Colon (tissue), 2 donors: Measurements from ENCODE around the gene HNRNPA2B1.
"Not testable (repeated sequence)": the region's sequence is repeated elsewhere in the genome, so short reads cannot be mapped to it uniquely, and the experiment has no call there.

ENCODE experiments used
- FAIRE-seq: peaks from 2 replicates; lab custom pipeline; 2012; peaks lifted over from hg19 to GRCh38; lab: Jason Lieb, UNC
- donor health status: control.
- donor health status: control.

Gene HNRNPA2B1

DNA sequence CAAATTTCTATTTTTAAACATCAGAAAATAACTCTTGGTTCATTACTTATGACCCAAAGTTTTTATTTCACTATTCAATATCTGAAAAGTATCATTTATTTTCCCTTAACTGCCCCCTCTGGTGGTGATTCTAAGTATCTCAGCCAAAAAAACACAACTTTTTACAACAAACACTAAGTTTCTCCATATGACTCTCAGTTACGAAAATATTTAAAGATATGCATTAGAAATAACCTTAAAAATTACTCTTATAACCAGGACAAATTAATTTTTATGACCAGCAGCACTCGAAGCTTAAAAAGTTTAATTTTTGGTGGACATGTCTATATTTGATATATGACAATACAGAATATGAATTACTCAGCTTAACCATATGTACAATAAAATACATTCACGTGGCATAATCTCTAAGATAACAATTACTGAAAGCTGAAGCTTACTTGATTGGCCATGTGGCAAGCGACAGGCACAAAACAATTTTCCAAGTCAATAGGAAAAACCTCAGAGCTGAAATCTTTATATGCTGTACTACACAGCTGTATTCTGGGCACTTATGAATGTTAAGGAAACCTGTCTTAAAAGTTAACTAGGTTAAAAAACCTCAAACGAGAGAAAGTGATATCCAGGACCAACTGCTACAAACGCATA, 2.3 kb downstream of the HNRNPA2B1 start:
- FAIRE-seq: no peak

GRCh38 chr7:26197153-26198115, 3.1 kb downstream of the HNRNPA2B1 start:
- FAIRE-seq: no peak

DNA sequence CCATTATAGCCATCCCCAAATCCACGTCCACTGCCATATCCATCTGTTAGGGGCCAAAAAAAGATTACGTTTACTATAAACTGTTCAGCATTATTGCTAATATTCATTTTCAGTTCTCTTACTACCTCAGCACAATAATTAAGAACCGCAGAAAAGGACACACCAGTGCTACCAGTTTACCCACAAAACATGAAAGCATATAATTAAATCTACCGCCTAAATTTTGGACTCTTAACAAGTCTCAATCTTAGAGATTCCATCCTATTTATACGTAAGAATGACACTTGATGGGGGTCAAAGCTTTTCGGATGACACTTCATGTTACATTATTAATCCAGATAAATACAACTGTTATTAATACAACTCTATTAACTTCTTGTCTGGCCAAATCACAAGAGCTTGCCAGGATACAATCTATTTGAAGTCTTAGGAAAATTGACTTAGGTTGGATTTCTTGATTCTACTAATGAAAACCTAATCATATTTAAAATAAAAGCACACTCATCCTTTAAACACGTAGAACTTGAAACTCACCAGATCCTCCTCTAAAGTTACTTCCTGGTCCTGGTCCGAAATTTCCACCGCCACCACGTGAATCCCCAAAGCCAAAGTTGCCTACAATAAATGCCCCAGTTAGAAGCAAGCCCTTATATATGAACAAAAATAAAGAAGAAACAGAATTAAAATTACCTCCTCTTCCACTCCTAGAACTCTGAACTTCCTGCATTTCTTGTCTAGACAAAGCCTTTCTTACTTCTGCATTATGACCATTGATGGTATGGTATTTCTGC, 4.5 kb downstream of the HNRNPA2B1 start:
- FAIRE-seq: no peak

- no peak for FAIRE-seq
These were observed 5.4 kb downstream of the HNRNPA2B1 start for GRCh38 chr7:26195182-26195581.

GRCh38 chr7:26194764-26195163, 5.8 kb downstream of the HNRNPA2B1 start:
- not testable (repeated sequence) for FAIRE-seq

- FAIRE-seq: no peak
These were observed 6.9 kb downstream of the HNRNPA2B1 start for GRCh38 chr7:26193432-26194207.

- no peak for FAIRE-seq
These were observed 8.0 kb downstream of the HNRNPA2B1 start for GRCh38 chr7:26192485-26193087.

GRCh38 chr7:26191974-26192479, 8.5 kb downstream of the HNRNPA2B1 start:
- FAIRE-seq: no peak

DNA sequence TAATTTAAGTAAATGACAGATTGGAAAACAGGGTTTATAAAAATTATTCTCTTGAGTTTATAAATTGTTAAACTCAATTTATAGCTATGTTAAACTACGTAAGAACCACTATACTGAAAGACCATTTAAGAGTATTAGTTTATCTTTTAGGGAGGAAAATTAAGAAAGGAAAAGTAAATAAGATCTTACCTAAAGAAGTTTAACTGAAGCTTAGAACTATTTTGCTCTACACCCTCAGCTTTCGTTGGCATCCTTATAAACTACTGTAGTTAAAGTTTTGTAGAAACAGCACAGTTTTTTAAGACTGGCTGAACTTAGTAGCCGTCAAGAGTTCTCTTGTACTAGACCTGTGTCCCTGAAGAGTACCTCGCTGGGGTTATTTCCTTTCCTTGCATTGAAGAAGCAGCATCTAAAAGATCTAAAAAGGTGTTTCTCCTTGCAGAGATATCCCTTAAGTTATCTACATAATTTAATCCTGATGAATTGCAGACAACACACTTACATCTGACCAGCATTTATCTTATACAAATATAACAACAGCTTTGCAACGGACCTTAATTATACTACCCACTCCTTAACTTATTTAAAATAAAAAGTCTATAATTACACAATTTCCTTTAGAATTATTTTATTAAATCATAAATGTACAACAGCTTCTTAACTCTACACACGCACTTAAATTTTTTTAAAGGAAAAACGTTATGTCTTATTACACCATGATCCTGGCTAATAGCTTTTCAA, 9.1 kb downstream of the HNRNPA2B1 start:
- FAIRE-seq: no peak

DNA sequence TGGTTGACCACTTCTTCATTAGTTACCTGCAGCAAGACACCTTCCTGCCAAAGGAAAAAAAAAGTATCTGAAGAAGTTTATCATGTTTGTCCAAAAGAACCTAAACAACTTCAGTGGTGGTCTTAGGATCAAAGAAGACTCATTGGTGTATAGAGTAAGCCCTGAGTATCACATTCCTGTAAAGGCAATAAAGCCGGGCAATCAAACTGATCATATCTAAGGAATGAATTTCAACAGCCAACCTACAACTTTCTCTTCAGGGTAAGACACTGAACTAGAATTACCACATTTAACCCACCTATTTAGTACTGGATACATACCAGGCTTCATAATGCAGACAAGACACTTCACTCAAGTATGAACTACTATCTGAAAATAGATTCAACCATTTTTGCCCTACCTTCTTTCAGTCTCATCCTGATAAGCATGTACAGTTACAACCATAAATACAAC, 10.1 kb downstream of the HNRNPA2B1 start:
- no peak for FAIRE-seq

GRCh38 chr7:26189697-26190096, 10.8 kb downstream of the HNRNPA2B1 start:
- no peak for FAIRE-seq

GRCh38 chr7:26188957-26189541, 11.5 kb downstream of the HNRNPA2B1 start:
- FAIRE-seq: no peak

DNA sequence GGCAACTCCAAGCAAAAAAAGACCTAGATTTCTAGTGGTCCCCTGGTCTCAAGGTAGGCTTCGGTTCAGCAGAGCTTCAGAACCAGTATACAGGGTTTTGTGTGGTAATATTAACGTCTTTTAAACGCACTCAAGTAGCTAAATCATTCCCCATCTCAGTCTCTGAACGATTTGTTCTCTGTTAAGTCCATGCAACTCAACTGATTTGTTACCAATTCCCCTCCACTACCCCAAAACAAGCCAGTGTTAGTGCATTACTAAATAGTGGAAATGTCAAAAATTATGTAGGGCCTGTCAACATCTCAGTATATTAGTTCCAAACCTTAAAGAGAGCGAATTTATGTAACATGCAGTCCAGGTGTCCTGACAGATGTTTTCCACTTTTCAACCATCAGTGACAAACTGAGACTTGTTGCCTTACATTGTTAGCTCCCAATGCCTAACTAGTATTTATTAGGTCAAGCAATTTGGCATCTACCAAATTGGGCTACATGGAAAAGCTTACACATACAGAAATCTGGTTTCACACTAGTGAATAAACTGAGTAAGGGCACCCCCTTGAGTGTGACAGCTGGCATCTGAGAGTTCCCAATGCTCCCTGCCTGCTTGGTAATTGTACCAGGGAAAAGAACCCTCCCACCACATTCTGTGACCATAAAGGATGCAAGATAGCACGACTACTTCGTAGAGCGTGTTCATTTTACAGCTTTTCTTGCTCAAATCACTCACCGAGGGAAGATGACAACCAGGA, 12.2 kb downstream of the HNRNPA2B1 start:
- FAIRE-seq: no peak

DNA sequence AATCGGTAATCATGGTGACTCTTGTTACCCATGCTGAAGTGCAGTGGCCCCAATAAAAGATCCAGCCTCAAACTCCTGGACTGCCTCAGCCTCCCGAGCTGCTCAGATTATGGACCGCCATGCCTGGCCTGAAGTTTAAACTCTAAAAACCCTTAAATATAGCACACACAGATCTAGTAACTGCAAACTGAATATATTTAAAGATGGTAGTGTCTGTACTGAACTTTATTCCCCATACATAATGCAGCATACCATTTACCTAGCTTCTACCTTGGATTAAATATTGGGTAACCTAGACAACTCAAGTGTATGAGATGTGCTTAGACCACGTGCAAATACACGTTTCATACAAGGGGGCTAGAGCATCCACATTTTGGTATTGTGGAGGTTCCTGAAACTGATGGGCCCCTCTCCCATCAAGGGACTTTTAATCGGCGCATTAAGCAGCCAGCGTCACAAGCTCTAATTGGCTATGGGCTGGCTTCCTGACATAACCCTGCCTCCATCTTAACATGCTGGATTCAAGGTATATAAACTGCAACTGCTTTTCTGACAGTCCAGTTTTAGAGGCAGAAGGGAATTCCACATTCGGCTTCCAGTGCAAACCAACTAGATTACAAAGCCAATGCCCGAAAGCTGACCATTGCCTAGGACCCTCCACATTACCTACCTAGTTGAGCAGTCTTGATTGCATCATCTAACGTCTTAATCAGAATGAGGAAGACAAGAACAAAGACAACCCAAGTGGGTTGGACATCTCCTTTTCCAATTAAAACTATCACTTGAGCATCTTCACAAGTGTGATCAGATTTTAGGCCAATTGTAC, 13.0 kb downstream of the HNRNPA2B1 start:
- no peak for FAIRE-seq

- no peak for FAIRE-seq
These were observed 13.9 kb downstream of the HNRNPA2B1 start for GRCh38 chr7:26186364-26187311.

DNA sequence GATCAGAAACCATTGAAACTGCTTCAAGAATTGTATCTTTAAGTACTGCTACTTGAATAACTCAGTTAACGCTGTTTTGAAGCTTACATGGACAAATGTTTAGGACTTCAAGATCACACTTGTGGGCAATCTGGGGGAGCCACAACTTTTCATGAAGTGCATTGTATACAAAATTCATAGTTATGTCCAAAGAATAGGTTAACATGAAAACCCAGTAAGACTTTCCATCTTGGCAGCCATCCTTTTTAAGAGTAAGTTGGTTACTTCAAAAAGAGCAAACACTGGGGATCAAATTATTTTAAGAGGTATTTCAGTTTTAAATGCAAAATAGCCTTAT, 14.7 kb downstream of the HNRNPA2B1 start:
- no peak for FAIRE-seq
